ENCODE data around the gene SLC4A3.

SLC4A3 gene

DNA sequence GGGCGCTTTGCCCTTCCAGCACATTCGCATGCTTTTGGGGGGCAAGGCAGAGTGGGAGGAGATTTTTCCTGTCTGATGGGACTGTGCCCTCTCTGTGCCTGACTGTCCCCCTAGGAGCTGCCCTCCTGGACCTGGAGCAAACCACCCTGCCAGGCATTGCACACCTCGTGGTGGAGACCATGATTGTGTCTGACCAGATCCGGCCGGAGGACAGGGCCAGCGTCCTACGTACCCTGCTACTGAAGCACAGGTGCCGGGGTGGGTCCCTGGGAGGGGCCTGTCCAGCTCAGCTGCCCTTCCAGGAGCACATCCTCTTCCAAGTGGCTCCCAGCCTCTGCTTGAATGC, 5.3 kb downstream of the SLC4A3 start:
- DNase-seq: no peak

DNA sequence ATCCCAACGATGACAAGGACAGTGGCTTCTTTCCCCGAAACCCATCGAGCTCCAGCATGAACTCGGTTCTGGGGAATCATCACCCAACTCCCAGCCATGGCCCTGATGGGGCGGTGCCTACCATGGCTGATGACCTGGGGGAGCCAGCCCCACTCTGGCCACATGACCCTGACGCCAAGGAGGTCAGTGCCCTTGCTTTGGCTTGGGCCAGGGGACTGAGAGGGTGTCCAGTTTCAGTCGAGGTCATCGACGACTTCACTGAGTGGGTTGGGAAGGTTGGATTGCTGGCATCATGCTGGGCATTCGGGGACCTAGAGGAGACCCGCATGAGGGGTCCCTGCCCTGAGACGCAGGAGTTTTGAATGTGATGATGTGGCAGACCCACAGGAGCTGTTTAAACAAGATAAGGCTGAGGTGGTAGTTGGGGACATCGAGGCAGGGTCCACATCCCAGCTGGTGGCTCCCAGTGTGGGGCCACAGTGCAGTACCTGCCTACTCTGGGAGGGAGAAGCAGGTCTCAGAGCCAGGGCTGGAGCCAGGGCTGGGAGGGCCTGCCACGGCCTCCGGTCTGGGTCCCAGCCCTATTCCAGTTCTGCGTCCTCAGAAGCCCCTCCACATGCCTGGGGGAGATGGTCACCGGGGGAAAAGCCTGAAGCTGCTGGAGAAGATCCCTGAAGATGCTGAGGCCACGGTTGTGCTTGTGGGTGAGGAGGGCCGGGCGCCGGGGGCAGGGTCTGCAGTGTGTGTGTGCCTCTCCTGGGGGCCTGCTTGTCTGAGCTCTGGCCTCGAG, 6.0 kb downstream of the SLC4A3 start:
- DNase-seq: no peak

DNA sequence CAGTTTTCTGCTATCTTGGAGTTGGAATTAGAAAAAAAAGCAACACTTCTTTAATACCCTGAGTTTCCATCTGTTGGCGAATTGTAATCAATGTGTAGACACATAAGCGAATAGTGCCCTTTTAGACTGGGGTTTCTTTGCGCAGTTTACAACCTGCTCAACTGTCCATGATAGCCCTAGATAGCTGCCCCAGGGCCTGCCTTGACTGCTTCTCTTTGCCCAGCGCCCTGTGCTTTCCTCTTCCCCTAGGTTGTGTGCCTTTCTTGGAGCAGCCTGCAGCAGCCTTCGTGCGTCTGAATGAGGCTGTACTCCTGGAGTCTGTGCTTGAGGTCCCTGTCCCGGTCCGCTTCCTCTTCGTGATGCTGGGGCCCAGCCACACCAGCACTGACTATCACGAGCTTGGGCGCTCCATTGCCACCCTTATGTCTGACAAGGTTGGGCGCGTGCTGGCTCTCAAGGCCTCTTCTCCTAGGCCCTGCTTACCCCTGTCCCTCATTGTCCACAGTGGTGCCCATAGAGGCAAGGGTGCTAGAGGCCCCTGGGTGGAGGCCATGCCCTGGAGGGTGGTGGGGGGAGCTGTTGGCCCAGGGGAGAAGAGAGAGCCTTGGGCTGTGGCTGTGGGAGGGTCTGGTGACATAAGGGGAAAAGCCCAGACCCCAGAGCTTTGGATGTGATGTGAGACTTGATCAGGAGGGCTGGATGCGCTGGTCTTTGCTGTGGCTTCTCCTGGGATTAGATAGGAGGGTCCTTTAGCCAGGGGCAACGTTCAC, 6.9 kb downstream of the SLC4A3 start:
- DNase-seq: no peak

DNA sequence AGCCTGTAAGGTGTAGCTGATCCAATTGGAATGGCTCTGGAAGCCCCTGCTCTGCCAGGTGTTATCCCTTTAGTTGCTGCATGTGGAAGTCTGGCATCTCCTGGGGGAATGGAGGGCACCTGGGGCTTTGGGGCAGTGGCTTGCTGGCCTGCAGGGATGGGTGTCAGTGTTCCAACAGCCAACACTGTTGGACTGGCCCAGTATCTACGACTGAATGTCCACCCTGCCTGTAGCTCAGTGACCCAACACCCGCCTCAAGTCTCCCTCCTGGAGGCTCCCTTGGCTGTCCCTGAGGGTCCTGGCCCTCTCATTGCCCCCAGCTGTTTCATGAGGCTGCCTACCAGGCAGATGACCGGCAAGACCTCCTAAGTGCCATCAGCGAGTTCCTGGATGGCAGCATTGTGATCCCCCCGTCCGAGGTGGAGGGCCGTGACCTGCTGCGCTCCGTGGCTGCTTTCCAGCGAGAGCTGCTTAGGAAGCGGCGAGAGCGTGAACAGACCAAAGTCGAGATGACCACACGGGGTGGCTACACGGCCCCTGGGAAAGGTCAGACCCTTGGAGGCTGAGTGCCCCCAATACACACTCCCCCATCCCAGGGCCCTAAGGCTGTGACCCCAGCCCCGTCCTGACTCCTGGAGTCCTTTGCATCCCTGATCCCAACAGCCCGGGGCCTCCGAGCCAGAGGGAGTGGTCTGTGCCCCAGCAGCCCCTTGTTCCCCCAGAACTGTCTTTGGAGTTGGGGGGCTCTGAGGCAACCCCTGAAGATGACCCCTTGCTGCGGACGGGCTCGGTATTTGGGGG, 7.7 kb downstream of the SLC4A3 start:
- DNase-seq: no peak

DNA sequence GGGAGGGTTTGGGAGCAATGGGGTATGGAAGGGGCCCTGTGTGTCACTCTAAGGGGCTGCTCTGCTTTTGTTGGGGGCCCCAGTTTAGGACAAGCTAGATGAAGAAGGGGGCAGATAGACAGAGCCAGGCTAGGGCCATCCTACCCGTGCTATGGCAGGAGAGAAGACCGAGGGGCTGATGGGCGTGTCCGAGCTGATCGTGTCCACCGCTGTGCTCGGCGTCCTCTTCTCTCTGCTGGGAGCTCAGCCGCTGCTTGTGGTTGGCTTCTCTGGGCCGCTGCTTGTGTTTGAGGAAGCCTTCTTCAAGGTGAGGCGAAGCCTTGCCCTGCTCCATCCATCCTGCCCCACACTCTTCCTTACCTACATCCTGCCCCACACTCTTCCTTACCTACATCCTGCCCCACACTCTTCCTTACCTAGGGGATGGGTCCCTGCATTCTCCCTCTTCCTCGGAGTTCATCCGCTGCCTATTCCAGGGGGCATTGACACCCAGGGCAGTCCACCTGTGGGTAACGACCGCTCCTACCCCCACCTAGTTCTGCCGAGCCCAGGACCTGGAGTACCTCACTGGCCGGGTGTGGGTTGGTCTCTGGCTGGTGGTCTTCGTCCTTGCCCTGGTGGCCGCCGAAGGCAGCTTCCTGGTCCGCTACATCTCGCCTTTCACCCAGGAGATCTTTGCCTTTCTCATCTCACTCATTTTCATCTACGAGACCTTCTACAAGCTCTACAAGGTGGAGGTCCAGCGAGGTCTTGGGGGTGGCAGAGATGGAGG, 8.9 kb downstream of the SLC4A3 start:
- DNase-seq: no peak

DNA sequence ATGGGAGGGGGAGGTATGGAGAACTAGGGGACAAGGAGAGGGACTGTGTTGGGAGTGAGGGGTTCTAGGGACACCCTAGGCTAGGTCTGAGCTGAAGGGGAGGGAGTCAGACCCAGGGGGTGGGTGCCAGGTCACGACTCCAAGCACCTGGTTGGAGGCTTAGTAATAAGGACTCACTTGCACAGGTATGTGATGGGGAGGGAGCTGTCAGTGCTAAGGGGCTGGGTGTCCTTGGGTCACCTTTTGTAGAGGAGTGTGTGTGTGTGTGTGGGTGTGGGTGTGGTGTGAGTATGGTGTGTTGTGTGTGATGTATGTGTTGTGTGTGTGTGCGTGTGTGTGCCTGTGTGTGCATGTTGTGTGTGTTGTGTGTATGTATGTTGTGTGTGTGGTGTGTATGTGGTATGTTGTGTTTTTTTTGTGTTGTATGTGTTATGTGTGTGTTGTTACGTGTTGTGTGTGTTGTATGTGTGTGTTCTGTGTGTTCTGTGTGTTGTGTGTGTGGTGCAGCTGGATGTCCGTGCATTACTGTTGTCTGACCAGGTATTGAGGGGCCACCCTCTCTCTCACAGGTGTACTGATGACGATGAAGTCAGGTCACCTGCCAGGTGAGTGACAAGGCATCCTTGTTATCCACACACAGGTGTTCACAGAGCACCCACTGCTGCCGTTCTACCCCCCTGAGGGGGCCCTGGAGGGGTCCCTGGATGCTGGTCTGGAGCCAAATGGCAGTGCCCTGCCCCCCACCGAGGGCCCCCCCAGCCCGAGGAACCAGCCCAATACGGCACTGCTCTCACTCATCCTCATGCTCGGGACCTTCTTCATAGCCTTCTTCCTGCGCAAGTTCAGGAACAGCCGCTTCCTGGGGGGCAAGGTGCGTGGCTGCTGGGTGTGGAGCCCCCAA, 9.8 kb downstream of the SLC4A3 start:
- no peak for DNase-seq

DNA sequence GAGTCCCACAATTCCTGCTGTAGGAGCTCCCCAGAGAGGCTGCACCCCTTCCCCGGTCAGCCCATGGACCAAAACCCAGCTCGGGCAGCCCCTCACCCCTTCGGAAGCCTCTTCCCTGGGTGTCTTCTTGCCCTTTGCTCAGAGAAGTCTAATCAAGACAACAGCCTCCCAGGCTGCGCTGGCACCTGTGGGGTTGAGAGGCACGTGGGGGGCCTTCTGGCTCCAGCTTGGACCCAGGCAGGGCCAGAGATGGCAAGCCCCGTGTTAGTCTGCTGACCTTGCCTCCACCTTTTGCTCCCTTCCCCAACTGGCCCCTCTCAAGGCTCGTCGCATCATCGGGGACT, 10.4 kb downstream of the SLC4A3 start:
- no peak for DNase-seq

DNA sequence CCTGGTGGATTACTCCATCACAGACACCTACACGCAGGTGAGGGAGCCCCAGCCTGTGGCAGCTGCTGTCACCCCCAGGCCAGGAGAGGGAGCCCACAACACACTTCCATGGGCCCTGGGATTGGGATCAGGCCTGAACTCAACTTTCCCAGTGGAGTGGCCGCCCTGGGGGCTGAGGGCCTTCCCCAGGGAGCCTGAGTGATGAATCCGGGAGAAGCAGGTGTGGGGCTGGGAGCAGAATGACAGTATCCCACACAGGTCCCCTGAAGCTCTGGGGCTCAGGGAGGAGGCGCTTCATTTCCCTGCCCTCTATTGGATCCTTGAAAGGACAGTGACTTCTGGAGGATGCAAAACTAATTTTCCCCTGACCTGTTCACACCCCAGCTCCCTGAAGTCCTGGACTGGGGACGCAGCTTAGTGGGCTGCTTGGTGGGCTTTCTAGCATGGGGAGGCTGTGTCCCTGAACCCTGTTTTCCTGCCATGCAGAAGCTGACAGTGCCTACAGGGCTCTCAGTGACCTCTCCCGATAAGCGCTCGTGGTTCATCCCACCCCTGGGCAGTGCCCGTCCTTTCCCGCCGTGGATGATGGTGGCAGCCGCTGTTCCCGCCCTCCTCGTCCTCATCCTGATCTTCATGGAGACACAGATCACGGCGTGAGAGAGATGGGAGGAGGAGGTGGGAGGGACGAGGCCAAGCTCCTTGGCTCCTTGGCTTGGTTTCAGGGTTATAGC, 11.0 kb downstream of the SLC4A3 start:
- DNase-seq: peak in 2 of 56 donors; percentile 28 to 36

DNA sequence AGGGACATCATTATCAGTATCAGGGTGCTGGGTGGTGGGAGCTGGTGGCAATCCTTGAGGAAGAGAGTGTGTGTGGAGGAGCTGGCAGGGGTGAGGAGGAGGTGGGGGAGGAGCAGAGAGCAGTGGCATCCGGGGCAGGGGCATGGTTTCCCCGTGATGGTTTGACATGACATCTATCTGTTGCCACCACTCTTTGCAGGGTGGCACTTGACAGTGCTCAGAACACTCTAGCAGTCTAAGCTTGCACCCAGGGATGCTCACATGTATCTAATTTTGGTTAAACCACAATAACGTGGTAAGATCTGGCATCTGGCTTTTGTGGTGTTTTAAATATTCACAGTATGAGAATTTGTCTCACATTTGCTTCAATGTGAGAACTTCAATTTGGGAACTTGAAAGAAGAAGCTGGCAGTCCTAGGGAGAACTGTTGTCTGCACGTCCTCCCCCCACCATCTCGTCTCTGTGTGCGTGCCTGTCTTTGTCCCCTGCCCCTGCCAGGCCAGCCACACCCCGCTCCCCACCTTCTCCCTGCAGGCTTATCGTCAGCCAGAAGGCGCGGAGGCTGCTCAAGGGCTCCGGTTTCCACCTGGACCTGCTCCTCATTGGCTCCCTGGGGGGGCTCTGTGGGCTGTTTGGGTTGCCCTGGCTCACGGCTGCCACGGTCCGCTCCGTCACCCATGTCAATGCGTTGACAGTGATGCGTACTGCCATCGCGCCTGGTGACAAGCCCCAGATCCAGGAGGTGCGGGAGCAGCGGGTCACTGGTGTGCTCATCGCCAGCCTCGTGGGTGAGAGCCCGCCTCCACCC, 11.7 kb downstream of the SLC4A3 start:
- peak in 8 of 56 donors; percentile 16 to 51 (median 30) for DNase-seq

DNA sequence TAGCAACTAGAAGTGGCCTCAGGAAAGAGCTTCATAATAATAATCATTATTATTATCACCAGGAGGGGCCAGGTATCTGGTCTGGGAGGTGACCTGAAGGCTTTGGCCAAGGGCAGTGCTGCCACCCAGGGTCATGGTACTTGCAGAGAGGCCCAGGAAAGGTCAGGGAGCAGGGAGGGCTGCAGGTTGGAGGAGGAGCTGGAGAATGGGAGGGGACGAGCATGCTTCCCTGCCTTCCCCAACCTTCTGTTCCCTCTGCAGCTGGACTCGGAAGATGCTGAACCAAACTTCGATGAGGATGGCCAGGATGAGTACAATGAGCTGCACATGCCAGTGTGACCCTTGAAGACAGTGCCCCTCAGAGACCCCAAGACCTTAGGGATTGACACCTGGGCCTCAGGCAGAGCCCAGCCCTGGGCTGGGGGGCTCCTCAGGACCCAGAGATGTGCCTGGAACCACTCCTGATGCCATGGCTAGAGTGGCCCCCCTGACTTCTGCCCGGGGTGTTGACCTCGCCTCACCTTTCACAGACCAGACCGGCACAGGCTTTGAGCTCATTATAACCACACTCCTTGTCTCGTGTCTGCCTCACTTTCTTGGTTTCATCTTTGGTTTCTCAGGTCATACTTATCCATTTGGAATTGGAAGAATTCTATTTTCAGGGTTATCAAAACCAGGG, 14.1 kb downstream of the SLC4A3 start:
- DNase-seq: no peak

DNA sequence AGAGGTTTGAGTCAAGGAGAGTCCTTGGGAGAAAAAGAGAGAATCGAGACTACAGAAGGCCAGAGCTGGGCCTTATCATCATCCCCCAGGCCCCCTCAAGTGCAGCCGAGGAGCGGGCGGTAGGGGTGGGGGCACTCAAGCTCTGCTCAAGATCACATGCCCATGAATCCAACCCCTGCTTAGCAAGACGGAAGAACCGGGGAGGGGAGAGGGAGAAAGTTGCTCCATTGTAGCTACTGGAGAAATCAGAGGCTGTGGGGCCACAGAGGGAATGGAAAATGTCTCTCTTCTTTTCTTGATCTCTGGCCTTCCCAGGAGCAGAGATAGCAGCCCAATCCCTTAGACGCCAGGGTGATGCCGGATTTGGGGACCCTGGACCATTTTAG, 14.6 kb downstream of the SLC4A3 start:
- DNase-seq: no peak

DNA sequence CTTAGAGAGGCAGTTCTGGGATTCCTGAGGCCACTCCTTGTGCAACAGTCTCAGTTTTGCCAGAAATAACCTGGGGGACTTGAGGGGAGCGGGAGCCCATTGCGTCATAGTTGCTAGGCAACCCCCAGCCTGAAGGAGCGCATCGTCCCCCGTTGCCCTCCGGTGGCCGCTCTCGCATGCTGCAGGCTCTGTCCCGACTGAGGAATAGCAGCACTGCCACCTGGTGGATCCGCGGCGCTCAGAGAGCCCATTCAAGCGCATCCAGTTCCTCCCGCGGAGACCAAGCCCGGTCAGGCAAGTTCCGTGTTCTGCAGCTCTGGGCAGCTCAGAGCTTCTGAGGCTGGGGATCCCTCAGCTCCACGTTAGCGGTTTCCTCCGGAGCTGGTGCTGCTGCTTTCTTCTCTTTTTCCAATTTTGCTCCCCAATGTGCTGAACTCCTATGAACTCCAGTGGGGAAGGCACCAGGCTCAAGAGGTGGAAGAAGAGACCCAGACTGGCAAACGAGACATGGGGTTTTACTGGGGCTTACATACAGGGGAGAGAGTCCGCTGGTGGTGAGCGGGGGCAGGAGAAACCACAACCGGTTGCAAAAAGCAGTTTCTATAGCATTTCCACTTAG, 15.1 kb downstream of the SLC4A3 start:
- DNase-seq: peak; percentile 29 to 98 (median 88)

DNA sequence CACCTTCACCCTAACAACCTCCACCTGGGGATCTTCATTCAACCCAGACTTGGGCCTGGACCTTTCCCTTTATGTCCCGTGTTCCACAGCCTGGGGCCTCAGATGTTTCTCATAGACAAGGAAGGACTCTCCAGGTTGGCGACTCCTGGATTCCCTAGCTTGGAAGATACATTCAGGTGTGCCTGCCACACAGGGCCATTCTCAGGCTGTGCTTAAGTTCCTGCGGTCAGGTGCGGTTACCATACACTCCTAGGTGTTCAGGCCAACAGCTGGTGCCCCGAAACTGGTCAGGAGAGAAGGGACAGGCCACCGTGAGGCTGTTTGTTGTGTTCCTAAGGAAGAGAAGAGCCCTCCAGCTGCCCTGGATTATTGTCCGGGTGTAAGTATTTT, 15.6 kb downstream of the SLC4A3 start:
- no peak for DNase-seq

DNA sequence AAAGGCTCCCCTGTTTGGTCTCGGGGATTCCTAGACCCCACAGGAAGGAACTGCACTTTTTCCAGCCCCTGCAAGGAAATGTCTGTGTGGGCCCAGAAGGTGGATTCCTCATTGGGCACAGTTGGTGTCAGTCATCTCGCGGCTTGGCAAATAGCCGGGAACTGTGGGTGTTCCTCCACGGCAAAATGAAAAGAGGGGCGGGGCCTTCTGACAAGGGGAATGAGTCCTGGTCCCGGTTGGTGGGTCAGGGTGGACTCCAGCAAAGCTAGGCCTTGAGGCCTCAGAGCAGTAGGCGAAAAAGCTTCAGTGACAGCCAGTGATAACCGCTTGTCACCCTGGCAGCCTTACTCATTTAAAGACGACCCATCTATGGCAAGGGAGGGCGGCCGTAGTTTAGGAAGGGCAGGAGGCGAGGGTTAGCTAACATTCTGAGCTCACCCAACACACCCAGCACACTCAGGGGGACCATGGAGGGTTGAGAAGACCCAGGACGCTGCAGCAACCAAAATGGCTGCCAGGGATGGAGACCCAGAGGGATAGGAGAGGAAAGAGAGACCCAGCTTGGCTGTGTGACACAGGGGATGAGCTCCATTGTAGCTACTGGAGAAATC, 16.5 kb downstream of the SLC4A3 start:
- DNase-seq: peak in 10 of 56 donors; percentile 10 to 39 (median 28)

DNA sequence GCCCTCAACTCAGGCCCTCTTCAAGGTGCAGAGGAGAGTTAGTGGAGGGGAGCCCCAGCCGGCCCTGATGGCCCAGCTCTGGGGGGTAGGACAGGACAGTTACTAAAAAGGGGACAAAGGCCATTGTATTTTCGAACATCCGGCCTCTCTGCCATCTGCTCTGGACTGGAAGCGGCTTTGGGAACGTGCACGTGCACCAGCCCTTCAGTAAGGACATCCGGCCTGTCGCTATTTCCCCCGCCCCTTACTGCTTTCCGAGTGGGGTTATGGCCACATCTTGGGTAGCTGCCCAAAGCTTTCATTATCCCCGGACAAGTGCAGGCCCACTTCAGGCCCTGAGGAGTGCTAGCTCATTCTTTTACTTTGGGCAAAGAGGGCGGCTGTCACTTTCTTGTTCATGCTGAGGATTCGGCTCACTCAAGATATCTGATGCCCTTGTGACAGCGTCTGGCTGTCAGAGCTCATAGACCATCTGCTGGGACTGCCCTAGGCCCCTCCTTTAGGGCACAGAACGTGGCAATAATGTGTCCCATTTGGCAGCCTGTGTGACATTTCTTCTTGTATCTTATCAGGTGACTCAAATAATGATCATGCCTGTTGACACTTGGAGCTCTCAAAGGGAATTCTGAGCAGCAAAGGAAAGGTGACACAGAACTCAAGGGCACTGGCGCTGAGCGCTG, 17.5 kb downstream of the SLC4A3 start:
- peak in 9 of 56 donors; percentile 10 to 66 (median 33) for DNase-seq

Data from nucleus accumbens (tissue), 56 donors.